H1 (cell line): ENCODE measurements around the gene CHAD. TPM values are rescaled to one million over a fixed set of nuclear protein-coding genes. Genes with fewer than 3 reads are reported as not detected.

Experiments used
- GTF2F1 ChIP-seq: IDR thresholded peaks from 2 replicates; pipeline ENCODE4 v1.6.1; 2012; ENCODE audit warnings: low read depth, low read length, improper control_type of control experiment, borderline replicate concordance
- KDM4A ChIP-seq: IDR thresholded peaks from one replicate; pipeline ENCODE4 v1.7.1; 2012; ENCODE audit warnings: low read depth, mild to moderate bottlenecking, moderate library complexity, low read length, inconsistent platforms; ENCODE audit not compliant: severe bottlenecking
- RXRA ChIP-seq: IDR thresholded peaks from 2 replicates; pipeline ENCODE4 v1.6.1; 2011; ENCODE audit warnings: low read depth, mild to moderate bottlenecking, low read length, moderate library complexity; ENCODE audit not compliant: insufficient read depth
- polyA plus RNA-seq, 7 experiments: library from polyadenylated mRNA; depleted of rRNA in 3 of 7; stranded (reverse) in 5 of 7; unstranded in 2 of 7; fragments of >200 nt in 5 of 7; fragments of 200-250 nt in 2 of 7; gene quantifications; 1 replicate in 5 of 7; 2 replicates in 1 of 7; 4 replicates in 1 of 7; pipeline versions ENCODE4 v1.2.1 to v1.2.3, GENCODE V29; 2011 to 2013; ENCODE audit warnings: missing spikeins in 2 of 7, mixed read lengths in 2 of 7
- total RNA-seq: library from RNA; stranded (reverse); fragmentation: NEBNext Ultra II Directional; extraction: Animal tissue kit (Norgen Biotek cat#: 25700); gene quantifications from 2 replicates; pipeline ENCODE4 v1.2.1, GENCODE V29; 2021

CHAD gene
- total and polyA plus RNA-seq, 2 of the 8 experiments (the other 6 are each of a cell fraction or from before 2014, with no cell fraction given), result 0.03 TPM; not detected in 1

GRCh38 chr17:50469208-50469605 lies 527 bp upstream of the CHAD start (continued):
- TF ChIP-seq GTF2F1 (no peak), RXRA (no peak), KDM4A (peak; percentile 26)
